ENCODE data around the gene PPP1R12B.
"Not testable (repeated sequence)": the region's sequence is repeated elsewhere in the genome, so short reads cannot be mapped to it uniquely, and the experiment has no call there.

PPP1R12B gene

GRCh38 chr1:202493112-202493511 lies 144.6 kb downstream of the PPP1R12B start:
- not testable (repeated sequence) for DNase-seq

GRCh38 chr1:202498542-202498941 lies 150.0 kb downstream of the PPP1R12B start:
- DNase-seq: no peak

- not testable (repeated sequence) for DNase-seq
Measured at GRCh38 chr1:202499997-202500396, 151.5 kb downstream of the PPP1R12B start.

GRCh38 chr1:202501281-202501680 lies 152.8 kb downstream of the PPP1R12B start:
- peak; percentile 23 to 58 for DNase-seq

GRCh38 chr1:202505356-202505755 lies 156.9 kb downstream of the PPP1R12B start:
- no peak for DNase-seq

- not testable (repeated sequence) for DNase-seq
Measured at GRCh38 chr1:202505880-202506575, 157.5 kb downstream of the PPP1R12B start.

GRCh38 chr1:202508863-202509262 lies 160.4 kb downstream of the PPP1R12B start:
- not testable (repeated sequence) for DNase-seq

GRCh38 chr1:202513875-202514274 lies 165.4 kb downstream of the PPP1R12B start:
- DNase-seq: not testable (repeated sequence)

GRCh38 chr1:202516434-202516877 lies 168.0 kb downstream of the PPP1R12B start:
- DNase-seq: no peak

- not testable (repeated sequence) for DNase-seq
Measured at GRCh38 chr1:202517146-202517545, 168.6 kb downstream of the PPP1R12B start.

GRCh38 chr1:202518180-202518579 lies 169.7 kb downstream of the PPP1R12B start:
- DNase-seq: not testable (repeated sequence)

- not testable (repeated sequence) for DNase-seq
Measured at GRCh38 chr1:202518905-202519304, 170.4 kb downstream of the PPP1R12B start.

- DNase-seq: not testable (repeated sequence)
Measured at GRCh38 chr1:202520129-202520856, 171.8 kb downstream of the PPP1R12B start.

GRCh38 chr1:202520857-202521216 lies 172.3 kb downstream of the PPP1R12B start:
- DNase-seq: not testable (repeated sequence)

- not testable (repeated sequence) for DNase-seq
Measured at GRCh38 chr1:202521484-202521883, 173.0 kb downstream of the PPP1R12B start.

- DNase-seq: no peak
Measured at GRCh38 chr1:202521886-202522285, 173.4 kb downstream of the PPP1R12B start.

- not testable (repeated sequence) for DNase-seq
Measured at GRCh38 chr1:202526056-202526455, 177.6 kb downstream of the PPP1R12B start.

GRCh38 chr1:202528096-202528722 lies 179.7 kb downstream of the PPP1R12B start:
- DNase-seq: not testable (repeated sequence)

- DNase-seq: not testable (repeated sequence)
Measured at GRCh38 chr1:202530686-202531085, 182.2 kb downstream of the PPP1R12B start.

GRCh38 chr1:202531472-202531811 lies 182.9 kb downstream of the PPP1R12B start:
- no peak for DNase-seq

- DNase-seq: not testable (repeated sequence)
Measured at GRCh38 chr1:202531812-202532616, 183.5 kb downstream of the PPP1R12B start.

GRCh38 chr1:202539166-202539574 lies 190.7 kb downstream of the PPP1R12B start:
- DNase-seq: not testable (repeated sequence)

GRCh38 chr1:202539583-202539982 lies 191.1 kb downstream of the PPP1R12B start:
- not testable (repeated sequence) for DNase-seq

Measured in NCI-H524 (cell line).